K562 (cell line): ENCODE data around the gene SPRED2.

Experiments used
- ADNP ChIP-seq: fragments of 200-800 bp; sonication (Bioruptor generic); IDR thresholded peaks from 2 replicates; pipeline ENCODE4 v1.6.1; 2016; ENCODE audit warnings: missing genetic modification characterization, missing compliant biosample characterization
- CHD1 ChIP-seq: fragments of 200-600 bp; sonication (generic); IDR thresholded peaks from one replicate; pipeline ENCODE4 v1.6.1; 2012; ENCODE audit warnings: mild to moderate bottlenecking, moderate library complexity, low read length, inconsistent platforms
- ELF4 ChIP-seq: fragments of 450-650 bp; formaldehyde crosslinking; IDR thresholded peaks from 2 replicates; pipeline ENCODE4 v1.4.0; 2022; ENCODE audit warnings: missing genetic modification characterization
- FUS ChIP-seq: fragments of 200-400 bp; formaldehyde crosslinking; optimal IDR thresholded peaks from 2 replicates; pipeline ENCODE3; 2017; ENCODE audit warnings: low read depth, low read length
- MCM5 ChIP-seq: fragments of 450-650 bp; IDR thresholded peaks from 2 replicates; pipeline ENCODE4 v1.6.1; 2016; ENCODE audit warnings: low read depth
- NR4A1 ChIP-seq, 2 experiments: fragments of 250-450 bp in 1 of 2; fragments of 450-650 bp in 1 of 2; sonication (Bioruptor Pico) in 1 of 2; IDR thresholded peaks; 2 replicates each; pipeline versions ENCODE4 v1.4.0 to v1.6.1; 2016 to 2020; ENCODE audit warnings: mild to moderate bottlenecking in 2 of 2, missing compliant biosample characterization in 1 of 2, missing genetic modification characterization in 1 of 2, moderate library complexity in 1 of 2
- NUFIP1 ChIP-seq: fragments of 450-650 bp; IDR thresholded peaks from 2 replicates; pipeline ENCODE4 v1.6.1; 2018; ENCODE audit not compliant: partially characterized antibody
- PPARD ChIP-seq: fragments of 250-450 bp; sonication (Bioruptor Pico); IDR thresholded peaks from 2 replicates; pipeline ENCODE4 v1.8.0; 2022; ENCODE audit warnings: inconsistent platforms, mild to moderate bottlenecking, moderate library complexity
- RBM17 ChIP-seq: fragments of 200-400 bp; formaldehyde crosslinking; IDR thresholded peaks from 2 replicates; pipeline ENCODE4 v1.6.1; 2017; ENCODE audit warnings: low read depth, mild to moderate bottlenecking, low read length, borderline replicate concordance
- TF ChIP-seq, protein P1 (sequence below): fragments of 450-650 bp; IDR thresholded peaks from 2 replicates; pipeline ENCODE4 v1.6.1; 2016; ENCODE audit warnings: mild to moderate bottlenecking, moderate library complexity
- TF ChIP-seq, protein P2 (sequence below): sonication (generic); formaldehyde crosslinking; IDR thresholded peaks from 2 replicates; pipeline ENCODE4 v1.8.0; 2022; ENCODE audit warnings: mild to moderate bottlenecking, missing genetic modification reagents
- TF ChIP-seq, protein P3 (sequence below), 3 experiments: IDR thresholded peaks in 2 of 3; conservative IDR thresholded peaks in 1 of 3; 2 replicates each; pipeline ENCODE4 v1.5.1; 2011 to 2012; ENCODE audit warnings: low read length in 3 of 3, mild to moderate bottlenecking in 3 of 3, control low read depth in 2 of 3, improper control_type of control experiment in 1 of 3, inconsistent platforms in 1 of 3, low read depth in 1 of 3, mixed read lengths in 1 of 3, moderate library complexity in 1 of 3; ENCODE audit not compliant: insufficient read depth in 2 of 3

DNA sequence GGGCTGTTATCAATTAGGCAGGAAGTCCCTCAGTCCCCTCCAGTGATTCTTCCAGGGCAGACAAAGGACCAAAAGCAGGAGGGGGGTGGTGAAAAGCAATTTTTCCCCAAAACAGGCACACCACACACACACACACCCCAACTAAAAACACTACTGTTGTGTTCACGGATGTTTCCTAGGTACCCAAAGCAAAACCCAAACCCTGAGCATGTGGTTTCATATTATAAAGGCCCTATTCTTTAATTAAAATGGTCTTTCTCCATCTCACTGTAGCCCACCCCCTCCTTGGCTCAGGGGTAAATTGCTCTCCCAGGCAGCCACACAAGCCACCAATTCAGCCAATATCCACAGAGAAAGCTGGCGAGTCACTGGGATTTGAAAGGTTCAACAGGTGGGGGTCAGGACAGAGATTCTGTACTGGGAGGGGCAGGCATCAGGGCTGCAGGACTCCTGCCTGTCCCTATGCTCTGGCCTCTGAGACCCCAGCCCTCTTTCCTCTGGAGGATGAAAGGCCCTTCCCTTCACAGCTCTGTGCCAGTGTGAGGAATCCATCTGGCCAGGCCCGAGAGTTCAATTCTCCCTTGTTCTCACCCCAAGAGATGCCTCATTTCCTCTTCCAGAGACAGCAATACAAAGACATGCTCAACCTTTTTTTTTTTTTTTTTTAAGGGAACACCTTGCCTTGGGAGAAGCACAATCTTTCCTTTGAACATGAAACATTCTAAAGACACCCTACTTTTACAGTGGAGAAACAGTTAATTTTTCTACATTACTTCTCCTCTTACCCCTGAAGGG is 43.6 kb downstream of the SPRED2 start:
- TF ChIP-seq CHD1 (no peak), NUFIP1 (no peak), PPARD (CRISPR knock-in tag) (no peak), MCM5 (no peak), NR4A1 (CRISPR knock-in tag; IDR thresholded peaks at IDR 0.05) (no peak), NR4A1 (tag; IDR thresholded peaks at IDR 0.05) (no peak), ADNP (tag) (no peak), FUS (no peak), RBM17 (no peak), ELF4 (CRISPR knock-in tag) (no peak)
- TF ChIP-seq, protein P1, sequence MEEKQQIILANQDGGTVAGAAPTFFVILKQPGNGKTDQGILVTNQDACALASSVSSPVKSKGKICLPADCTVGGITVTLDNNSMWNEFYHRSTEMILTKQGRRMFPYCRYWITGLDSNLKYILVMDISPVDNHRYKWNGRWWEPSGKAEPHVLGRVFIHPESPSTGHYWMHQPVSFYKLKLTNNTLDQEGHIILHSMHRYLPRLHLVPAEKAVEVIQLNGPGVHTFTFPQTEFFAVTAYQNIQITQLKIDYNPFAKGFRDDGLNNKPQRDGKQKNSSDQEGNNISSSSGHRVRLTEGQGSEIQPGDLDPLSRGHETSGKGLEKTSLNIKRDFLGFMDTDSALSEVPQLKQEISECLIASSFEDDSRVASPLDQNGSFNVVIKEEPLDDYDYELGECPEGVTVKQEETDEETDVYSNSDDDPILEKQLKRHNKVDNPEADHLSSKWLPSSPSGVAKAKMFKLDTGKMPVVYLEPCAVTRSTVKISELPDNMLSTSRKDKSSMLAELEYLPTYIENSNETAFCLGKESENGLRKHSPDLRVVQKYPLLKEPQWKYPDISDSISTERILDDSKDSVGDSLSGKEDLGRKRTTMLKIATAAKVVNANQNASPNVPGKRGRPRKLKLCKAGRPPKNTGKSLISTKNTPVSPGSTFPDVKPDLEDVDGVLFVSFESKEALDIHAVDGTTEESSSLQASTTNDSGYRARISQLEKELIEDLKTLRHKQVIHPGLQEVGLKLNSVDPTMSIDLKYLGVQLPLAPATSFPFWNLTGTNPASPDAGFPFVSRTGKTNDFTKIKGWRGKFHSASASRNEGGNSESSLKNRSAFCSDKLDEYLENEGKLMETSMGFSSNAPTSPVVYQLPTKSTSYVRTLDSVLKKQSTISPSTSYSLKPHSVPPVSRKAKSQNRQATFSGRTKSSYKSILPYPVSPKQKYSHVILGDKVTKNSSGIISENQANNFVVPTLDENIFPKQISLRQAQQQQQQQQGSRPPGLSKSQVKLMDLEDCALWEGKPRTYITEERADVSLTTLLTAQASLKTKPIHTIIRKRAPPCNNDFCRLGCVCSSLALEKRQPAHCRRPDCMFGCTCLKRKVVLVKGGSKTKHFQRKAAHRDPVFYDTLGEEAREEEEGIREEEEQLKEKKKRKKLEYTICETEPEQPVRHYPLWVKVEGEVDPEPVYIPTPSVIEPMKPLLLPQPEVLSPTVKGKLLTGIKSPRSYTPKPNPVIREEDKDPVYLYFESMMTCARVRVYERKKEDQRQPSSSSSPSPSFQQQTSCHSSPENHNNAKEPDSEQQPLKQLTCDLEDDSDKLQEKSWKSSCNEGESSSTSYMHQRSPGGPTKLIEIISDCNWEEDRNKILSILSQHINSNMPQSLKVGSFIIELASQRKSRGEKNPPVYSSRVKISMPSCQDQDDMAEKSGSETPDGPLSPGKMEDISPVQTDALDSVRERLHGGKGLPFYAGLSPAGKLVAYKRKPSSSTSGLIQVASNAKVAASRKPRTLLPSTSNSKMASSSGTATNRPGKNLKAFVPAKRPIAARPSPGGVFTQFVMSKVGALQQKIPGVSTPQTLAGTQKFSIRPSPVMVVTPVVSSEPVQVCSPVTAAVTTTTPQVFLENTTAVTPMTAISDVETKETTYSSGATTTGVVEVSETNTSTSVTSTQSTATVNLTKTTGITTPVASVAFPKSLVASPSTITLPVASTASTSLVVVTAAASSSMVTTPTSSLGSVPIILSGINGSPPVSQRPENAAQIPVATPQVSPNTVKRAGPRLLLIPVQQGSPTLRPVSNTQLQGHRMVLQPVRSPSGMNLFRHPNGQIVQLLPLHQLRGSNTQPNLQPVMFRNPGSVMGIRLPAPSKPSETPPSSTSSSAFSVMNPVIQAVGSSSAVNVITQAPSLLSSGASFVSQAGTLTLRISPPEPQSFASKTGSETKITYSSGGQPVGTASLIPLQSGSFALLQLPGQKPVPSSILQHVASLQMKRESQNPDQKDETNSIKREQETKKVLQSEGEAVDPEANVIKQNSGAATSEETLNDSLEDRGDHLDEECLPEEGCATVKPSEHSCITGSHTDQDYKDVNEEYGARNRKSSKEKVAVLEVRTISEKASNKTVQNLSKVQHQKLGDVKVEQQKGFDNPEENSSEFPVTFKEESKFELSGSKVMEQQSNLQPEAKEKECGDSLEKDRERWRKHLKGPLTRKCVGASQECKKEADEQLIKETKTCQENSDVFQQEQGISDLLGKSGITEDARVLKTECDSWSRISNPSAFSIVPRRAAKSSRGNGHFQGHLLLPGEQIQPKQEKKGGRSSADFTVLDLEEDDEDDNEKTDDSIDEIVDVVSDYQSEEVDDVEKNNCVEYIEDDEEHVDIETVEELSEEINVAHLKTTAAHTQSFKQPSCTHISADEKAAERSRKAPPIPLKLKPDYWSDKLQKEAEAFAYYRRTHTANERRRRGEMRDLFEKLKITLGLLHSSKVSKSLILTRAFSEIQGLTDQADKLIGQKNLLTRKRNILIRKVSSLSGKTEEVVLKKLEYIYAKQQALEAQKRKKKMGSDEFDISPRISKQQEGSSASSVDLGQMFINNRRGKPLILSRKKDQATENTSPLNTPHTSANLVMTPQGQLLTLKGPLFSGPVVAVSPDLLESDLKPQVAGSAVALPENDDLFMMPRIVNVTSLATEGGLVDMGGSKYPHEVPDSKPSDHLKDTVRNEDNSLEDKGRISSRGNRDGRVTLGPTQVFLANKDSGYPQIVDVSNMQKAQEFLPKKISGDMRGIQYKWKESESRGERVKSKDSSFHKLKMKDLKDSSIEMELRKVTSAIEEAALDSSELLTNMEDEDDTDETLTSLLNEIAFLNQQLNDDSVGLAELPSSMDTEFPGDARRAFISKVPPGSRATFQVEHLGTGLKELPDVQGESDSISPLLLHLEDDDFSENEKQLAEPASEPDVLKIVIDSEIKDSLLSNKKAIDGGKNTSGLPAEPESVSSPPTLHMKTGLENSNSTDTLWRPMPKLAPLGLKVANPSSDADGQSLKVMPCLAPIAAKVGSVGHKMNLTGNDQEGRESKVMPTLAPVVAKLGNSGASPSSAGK: no peak
- TF ChIP-seq, protein P2, sequence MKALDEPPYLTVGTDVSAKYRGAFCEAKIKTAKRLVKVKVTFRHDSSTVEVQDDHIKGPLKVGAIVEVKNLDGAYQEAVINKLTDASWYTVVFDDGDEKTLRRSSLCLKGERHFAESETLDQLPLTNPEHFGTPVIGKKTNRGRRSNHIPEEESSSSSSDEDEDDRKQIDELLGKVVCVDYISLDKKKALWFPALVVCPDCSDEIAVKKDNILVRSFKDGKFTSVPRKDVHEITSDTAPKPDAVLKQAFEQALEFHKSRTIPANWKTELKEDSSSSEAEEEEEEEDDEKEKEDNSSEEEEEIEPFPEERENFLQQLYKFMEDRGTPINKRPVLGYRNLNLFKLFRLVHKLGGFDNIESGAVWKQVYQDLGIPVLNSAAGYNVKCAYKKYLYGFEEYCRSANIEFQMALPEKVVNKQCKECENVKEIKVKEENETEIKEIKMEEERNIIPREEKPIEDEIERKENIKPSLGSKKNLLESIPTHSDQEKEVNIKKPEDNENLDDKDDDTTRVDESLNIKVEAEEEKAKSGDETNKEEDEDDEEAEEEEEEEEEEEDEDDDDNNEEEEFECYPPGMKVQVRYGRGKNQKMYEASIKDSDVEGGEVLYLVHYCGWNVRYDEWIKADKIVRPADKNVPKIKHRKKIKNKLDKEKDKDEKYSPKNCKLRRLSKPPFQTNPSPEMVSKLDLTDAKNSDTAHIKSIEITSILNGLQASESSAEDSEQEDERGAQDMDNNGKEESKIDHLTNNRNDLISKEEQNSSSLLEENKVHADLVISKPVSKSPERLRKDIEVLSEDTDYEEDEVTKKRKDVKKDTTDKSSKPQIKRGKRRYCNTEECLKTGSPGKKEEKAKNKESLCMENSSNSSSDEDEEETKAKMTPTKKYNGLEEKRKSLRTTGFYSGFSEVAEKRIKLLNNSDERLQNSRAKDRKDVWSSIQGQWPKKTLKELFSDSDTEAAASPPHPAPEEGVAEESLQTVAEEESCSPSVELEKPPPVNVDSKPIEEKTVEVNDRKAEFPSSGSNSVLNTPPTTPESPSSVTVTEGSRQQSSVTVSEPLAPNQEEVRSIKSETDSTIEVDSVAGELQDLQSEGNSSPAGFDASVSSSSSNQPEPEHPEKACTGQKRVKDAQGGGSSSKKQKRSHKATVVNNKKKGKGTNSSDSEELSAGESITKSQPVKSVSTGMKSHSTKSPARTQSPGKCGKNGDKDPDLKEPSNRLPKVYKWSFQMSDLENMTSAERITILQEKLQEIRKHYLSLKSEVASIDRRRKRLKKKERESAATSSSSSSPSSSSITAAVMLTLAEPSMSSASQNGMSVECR (CRISPR knock-in tag): no peak
- TF ChIP-seq, protein P3, sequence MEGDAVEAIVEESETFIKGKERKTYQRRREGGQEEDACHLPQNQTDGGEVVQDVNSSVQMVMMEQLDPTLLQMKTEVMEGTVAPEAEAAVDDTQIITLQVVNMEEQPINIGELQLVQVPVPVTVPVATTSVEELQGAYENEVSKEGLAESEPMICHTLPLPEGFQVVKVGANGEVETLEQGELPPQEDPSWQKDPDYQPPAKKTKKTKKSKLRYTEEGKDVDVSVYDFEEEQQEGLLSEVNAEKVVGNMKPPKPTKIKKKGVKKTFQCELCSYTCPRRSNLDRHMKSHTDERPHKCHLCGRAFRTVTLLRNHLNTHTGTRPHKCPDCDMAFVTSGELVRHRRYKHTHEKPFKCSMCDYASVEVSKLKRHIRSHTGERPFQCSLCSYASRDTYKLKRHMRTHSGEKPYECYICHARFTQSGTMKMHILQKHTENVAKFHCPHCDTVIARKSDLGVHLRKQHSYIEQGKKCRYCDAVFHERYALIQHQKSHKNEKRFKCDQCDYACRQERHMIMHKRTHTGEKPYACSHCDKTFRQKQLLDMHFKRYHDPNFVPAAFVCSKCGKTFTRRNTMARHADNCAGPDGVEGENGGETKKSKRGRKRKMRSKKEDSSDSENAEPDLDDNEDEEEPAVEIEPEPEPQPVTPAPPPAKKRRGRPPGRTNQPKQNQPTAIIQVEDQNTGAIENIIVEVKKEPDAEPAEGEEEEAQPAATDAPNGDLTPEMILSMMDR (IDR thresholded peaks at IDR 0.05 in 2 of 3, conservative IDR thresholded peaks at IDR 0.05 in 1 of 3; ENCODE audit: insufficient read depth in 2 of 3, low read depth in 1 of 3, low read length in 3 of 3): no peak
